Stimulated activated naive CD4-positive, alpha-beta T cell (primary cell): ENCODE measurements around the gene AIMP2.
"Not testable (repeated sequence)": the region's sequence is repeated elsewhere in the genome, so short reads cannot be mapped to it uniquely, and the experiment has no call there.

Source experiments
- DNase-seq, 6 experiments: peaks; one replicate each; lab custom pipeline; 2025; lab: John Stamatoyannopoulos, UW

The AIMP2 gene

GRCh38 chr7:6008668-6009611, at the start of gene AIMP2, which contains the start of gene PMS2:
Gene AIMP2 (plus strand): TSS chr7:6009272. CDS start chr7:6009364, 92 bp downstream.
Gene PMS2 (minus strand): TSS chr7:6009049. CDS start chr7:6009019, 30 bp downstream.
- DNase-seq, result peak; percentile 89 to 97 (median 92)

- DNase-seq, result not testable (repeated sequence)
These were observed 45.9 kb upstream of the AIMP2 start for GRCh38 chr7:5963205-5963604.

- not testable (repeated sequence) for DNase-seq
These were observed 45.3 kb upstream of the AIMP2 start for GRCh38 chr7:5963810-5964209.

GRCh38 chr7:5970347-5970911, 38.6 kb upstream of the AIMP2 start, which contains the start of gene RSPH10B:
Gene RSPH10B (minus strand): TSS chr7:5970689. CDS start chr7:5967116, 3,573 bp downstream.
- not testable (repeated sequence) for DNase-seq

GRCh38 chr7:5973580-5973979, 35.5 kb upstream of the AIMP2 start:
- not testable (repeated sequence) for DNase-seq

GRCh38 chr7:5979680-5980314, 29.3 kb upstream of the AIMP2 start:
- DNase-seq, result not testable (repeated sequence)

GRCh38 chr7:5987061-5987460, 22.0 kb upstream of the AIMP2 start:
- not testable (repeated sequence) for DNase-seq

- DNase-seq, result peak in 5 of 6 experiments; percentile 26 to 64 (median 43)
These were observed 11.8 kb upstream of the AIMP2 start for GRCh38 chr7:5997210-5997808.

- DNase-seq, result no peak
These were observed 1.7 kb upstream of the AIMP2 start for GRCh38 chr7:6007386-6007785.

- DNase-seq, result not testable (repeated sequence)
These were observed 1.1 kb upstream of the AIMP2 start for GRCh38 chr7:6007835-6008590.

- not testable (repeated sequence) for DNase-seq
These were observed 1.3 kb downstream of the AIMP2 start for GRCh38 chr7:6010370-6010769.

GRCh38 chr7:6011541-6011940, 2.5 kb downstream of the AIMP2 start:
- DNase-seq, result no peak

GRCh38 chr7:6012355-6013104, 3.5 kb downstream of the AIMP2 start:
- DNase-seq, result no peak

- no peak for DNase-seq
These were observed 7.0 kb downstream of the AIMP2 start for GRCh38 chr7:6015917-6016652.

- no peak for DNase-seq
These were observed 7.5 kb downstream of the AIMP2 start for GRCh38 chr7:6016653-6016966.

- DNase-seq, result no peak
These were observed 11.6 kb downstream of the AIMP2 start for GRCh38 chr7:6020371-6021286.

- DNase-seq, result no peak
These were observed 13.6 kb downstream of the AIMP2 start for GRCh38 chr7:6022707-6023106.

- DNase-seq, result no peak
These were observed 14.9 kb downstream of the AIMP2 start for GRCh38 chr7:6023974-6024435.
